DND-41 (cell line): ENCODE data around the gene SLC25A3.

Source experiments
- EZH2 ChIP-seq: IDR thresholded peaks from 3 replicates; pipeline ENCODE4 v1.6.1; 2012; ENCODE audit warnings: borderline replicate concordance, low read depth, mild to moderate bottlenecking, moderate library complexity, low read length, inconsistent platforms; ENCODE audit not compliant: severe bottlenecking
- TF ChIP-seq, protein P1 (sequence below): IDR thresholded peaks from 2 replicates; pipeline ENCODE4 v1.5.1; 2012; ENCODE audit warnings: borderline replicate concordance, low read length, moderate library complexity, mild to moderate bottlenecking; ENCODE audit not compliant: poor library complexity, severe bottlenecking; ENCODE audit errors: extremely low read depth

DNA sequence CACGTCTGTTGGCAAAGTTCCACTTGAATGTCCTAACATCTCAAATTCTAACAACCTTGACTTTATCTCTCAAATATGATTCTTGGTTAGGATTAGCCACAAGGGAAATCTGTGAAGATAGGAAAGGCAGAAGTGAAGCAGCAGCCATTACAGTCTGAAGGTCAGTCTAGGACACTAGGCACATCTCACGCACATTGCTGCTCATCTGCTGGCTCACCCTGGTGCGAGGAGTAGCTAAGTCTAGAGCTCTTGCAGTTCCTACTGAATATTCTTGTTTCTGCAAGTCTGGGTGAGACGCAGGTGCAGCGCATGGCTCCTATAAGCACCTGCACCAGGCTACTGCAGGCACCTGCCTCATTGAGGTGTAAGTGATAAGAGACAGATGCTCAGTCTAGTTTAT lies 6.4 kb upstream of the SLC25A3 start:
- TF ChIP-seq, protein P1, sequence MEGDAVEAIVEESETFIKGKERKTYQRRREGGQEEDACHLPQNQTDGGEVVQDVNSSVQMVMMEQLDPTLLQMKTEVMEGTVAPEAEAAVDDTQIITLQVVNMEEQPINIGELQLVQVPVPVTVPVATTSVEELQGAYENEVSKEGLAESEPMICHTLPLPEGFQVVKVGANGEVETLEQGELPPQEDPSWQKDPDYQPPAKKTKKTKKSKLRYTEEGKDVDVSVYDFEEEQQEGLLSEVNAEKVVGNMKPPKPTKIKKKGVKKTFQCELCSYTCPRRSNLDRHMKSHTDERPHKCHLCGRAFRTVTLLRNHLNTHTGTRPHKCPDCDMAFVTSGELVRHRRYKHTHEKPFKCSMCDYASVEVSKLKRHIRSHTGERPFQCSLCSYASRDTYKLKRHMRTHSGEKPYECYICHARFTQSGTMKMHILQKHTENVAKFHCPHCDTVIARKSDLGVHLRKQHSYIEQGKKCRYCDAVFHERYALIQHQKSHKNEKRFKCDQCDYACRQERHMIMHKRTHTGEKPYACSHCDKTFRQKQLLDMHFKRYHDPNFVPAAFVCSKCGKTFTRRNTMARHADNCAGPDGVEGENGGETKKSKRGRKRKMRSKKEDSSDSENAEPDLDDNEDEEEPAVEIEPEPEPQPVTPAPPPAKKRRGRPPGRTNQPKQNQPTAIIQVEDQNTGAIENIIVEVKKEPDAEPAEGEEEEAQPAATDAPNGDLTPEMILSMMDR, result no peak
- no peak for TF ChIP-seq EZH2
